ENCODE results near the gene TMEM52.

DNA sequence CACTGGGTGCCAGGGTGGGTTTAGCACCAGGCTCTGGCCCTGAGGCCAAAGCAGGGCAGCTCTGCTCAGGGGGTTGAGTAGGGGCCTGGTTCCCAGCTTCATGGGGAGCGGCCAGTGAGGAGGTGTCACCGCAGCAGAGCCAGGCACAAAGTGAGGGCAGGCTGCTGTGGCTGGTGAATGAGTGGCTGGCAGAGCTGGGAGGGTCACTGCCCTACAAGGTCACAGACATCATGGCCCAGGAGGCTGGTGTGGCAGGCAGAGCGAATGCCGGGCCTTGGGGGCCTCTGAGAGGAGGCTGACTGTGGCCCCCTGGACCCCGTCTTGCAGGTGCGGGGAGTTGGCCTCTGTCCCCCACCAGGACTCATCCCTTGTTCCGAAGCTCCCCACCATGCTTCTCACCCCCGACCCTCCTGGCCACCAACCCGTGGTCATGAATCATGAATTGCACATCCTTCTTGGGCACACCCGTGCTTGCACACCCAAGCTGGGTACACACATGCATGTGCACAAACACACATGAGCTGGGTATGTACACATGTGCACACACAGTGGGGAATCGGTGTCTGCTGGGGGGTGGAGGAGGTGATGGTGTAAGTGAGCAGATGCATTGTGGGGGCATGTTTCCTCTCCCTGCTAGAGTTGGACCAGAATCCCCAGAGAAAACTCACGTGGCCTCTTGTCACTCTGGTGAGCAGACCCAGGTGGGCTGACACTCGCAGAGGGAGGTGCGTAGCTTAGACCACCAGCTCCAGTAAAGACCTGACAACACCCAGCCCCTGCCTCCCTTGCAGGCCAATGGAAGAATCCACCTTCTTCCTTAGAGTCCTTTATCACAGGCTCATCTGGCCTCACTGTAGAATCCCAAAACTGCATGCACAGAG lies 23.4 kb downstream of the TMEM52 start:
- TF ChIP-seq, protein P1, sequence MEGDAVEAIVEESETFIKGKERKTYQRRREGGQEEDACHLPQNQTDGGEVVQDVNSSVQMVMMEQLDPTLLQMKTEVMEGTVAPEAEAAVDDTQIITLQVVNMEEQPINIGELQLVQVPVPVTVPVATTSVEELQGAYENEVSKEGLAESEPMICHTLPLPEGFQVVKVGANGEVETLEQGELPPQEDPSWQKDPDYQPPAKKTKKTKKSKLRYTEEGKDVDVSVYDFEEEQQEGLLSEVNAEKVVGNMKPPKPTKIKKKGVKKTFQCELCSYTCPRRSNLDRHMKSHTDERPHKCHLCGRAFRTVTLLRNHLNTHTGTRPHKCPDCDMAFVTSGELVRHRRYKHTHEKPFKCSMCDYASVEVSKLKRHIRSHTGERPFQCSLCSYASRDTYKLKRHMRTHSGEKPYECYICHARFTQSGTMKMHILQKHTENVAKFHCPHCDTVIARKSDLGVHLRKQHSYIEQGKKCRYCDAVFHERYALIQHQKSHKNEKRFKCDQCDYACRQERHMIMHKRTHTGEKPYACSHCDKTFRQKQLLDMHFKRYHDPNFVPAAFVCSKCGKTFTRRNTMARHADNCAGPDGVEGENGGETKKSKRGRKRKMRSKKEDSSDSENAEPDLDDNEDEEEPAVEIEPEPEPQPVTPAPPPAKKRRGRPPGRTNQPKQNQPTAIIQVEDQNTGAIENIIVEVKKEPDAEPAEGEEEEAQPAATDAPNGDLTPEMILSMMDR (IDR thresholded peaks at IDR 0.05), result no peak
- TF ChIP-seq POLR2A (IDR thresholded peaks at IDR 0.05; ENCODE audit: low read depth), result no peak
